ENCODE measurements around the gene AGFG1. TPM values are rescaled to one million over a fixed set of nuclear protein-coding genes. Genes with fewer than 3 reads are reported as not detected.

The AGFG1 gene
- total RNA-seq, 1 experiment from 2014 or later: 81.3 TPM

DNA sequence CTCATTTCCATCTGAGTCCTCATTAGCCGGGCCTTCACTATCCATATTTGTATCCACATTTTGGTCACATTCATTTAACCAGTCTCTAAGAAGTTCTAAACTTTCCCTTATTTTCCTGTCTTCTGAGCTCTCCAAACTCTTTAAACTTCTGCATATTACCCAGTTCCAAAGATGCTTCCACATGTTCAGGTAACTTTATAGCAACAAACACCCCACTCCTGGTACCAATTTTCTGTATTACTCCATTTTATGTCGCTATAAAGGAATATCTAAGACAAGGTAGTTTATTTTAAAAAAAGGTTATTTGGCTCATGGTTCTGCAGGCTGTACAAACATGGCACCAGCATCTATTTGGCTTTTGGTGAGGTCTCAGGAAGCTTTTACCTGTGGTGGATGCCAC is 38.8 kb upstream of the AGFG1 start (continued):
- TF ChIP-seq ZNF263 (CRISPR knock-in tag; IDR thresholded peaks at IDR 0.05; ENCODE audit: low read depth) (no peak), KAT7 (CRISPR knock-in tag; IDR thresholded peaks at IDR 0.05; ENCODE audit: borderline replicate concordance) (no peak), FOXJ3 (CRISPR knock-in tag; IDR thresholded peaks at IDR 0.05; ENCODE audit: borderline replicate concordance) (no peak), ZBTB43 (CRISPR knock-in tag; IDR thresholded peaks at IDR 0.05) (no peak), NR2C2 (CRISPR knock-in tag; IDR thresholded peaks at IDR 0.05) (no peak)

DNA sequence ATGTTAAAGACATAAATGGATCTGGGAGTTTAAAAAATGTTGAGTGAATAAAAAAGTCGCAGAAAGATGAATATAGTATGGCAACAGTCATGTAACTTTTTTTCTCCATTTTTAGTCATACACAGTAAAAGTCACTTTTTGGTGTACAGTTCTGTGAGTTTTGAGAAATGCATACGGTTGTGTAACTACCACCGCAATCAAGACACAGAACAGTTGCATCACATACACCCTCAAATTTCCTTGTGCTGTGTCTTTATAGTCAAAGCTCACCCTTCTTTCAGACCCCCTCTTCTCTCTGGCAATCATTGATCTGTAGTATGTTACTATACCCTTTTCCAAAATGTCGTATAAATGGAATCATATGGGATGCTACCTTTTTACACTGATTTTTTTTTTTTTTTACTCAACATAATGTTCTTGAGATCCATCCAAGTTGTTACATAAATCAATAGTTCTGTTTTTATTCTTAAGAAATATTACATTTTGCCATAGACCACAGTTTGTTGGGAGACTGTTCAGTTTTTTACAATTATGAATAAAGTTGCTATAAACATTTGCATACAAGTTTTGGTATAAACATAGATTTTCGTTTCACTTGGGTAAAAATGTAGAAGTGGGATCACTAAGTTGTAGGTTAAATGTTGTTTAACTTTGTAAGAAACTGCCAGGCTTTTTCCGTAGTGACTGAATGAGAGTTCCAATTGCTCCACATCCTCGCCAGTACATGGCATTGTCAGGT is 35.4 kb upstream of the AGFG1 start:
- Mint-ChIP-seq H3K36me3 (peaks cover 26% of the 10 kb centered on the region), H3K27ac (no peak overlapping the region), H3K27me3 (ENCODE audit: low read depth) (no peaks in the 10 kb centered on the region), H3K4me1 (no peaks in the 10 kb centered on the region), H3K9me3 (peaks cover 27% of the 10 kb centered on the region), H3K4me3 (no peak overlapping the region)
- no peak for TF ChIP-seq ZNF423 (CRISPR knock-in tag; IDR thresholded peaks at IDR 0.05)
- TF ChIP-seq, protein P1, sequence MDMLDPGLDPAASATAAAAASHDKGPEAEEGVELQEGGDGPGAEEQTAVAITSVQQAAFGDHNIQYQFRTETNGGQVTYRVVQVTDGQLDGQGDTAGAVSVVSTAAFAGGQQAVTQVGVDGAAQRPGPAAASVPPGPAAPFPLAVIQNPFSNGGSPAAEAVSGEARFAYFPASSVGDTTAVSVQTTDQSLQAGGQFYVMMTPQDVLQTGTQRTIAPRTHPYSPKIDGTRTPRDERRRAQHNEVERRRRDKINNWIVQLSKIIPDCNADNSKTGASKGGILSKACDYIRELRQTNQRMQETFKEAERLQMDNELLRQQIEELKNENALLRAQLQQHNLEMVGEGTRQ (CRISPR knock-in tag; IDR thresholded peaks at IDR 0.05): no peak
- no peak for TF ChIP-seq TP53 (CRISPR knock-in tag; IDR thresholded peaks at IDR 0.05)
- TF ChIP-seq OVOL2 (CRISPR knock-in tag; IDR thresholded peaks at IDR 0.05; ENCODE audit: borderline replicate concordance): no peak
- TF ChIP-seq, protein P2, sequence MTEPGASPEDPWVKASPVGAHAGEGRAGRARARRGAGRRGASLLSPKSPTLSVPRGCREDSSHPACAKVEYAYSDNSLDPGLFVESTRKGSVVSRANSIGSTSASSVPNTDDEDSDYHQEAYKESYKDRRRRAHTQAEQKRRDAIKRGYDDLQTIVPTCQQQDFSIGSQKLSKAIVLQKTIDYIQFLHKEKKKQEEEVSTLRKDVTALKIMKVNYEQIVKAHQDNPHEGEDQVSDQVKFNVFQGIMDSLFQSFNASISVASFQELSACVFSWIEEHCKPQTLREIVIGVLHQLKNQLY (CRISPR knock-in tag; IDR thresholded peaks at IDR 0.05): no peak
- no peak for TF ChIP-seq GRHL2 (CRISPR knock-in tag; IDR thresholded peaks at IDR 0.05; ENCODE audit: insufficient replicate concordance, severe bottlenecking)
- no peak for TF ChIP-seq EMX1 (CRISPR knock-in tag; IDR thresholded peaks at IDR 0.05)
- TF ChIP-seq, protein P3, sequence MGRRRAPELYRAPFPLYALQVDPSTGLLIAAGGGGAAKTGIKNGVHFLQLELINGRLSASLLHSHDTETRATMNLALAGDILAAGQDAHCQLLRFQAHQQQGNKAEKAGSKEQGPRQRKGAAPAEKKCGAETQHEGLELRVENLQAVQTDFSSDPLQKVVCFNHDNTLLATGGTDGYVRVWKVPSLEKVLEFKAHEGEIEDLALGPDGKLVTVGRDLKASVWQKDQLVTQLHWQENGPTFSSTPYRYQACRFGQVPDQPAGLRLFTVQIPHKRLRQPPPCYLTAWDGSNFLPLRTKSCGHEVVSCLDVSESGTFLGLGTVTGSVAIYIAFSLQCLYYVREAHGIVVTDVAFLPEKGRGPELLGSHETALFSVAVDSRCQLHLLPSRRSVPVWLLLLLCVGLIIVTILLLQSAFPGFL (CRISPR knock-in tag; IDR thresholded peaks at IDR 0.05; ENCODE audit: borderline replicate concordance): no peak
- TF ChIP-seq ERG (CRISPR knock-in tag; IDR thresholded peaks at IDR 0.05): no peak
- no peak for TF ChIP-seq MAX (CRISPR knock-in tag; IDR thresholded peaks at IDR 0.05)
- TF ChIP-seq, protein P4, sequence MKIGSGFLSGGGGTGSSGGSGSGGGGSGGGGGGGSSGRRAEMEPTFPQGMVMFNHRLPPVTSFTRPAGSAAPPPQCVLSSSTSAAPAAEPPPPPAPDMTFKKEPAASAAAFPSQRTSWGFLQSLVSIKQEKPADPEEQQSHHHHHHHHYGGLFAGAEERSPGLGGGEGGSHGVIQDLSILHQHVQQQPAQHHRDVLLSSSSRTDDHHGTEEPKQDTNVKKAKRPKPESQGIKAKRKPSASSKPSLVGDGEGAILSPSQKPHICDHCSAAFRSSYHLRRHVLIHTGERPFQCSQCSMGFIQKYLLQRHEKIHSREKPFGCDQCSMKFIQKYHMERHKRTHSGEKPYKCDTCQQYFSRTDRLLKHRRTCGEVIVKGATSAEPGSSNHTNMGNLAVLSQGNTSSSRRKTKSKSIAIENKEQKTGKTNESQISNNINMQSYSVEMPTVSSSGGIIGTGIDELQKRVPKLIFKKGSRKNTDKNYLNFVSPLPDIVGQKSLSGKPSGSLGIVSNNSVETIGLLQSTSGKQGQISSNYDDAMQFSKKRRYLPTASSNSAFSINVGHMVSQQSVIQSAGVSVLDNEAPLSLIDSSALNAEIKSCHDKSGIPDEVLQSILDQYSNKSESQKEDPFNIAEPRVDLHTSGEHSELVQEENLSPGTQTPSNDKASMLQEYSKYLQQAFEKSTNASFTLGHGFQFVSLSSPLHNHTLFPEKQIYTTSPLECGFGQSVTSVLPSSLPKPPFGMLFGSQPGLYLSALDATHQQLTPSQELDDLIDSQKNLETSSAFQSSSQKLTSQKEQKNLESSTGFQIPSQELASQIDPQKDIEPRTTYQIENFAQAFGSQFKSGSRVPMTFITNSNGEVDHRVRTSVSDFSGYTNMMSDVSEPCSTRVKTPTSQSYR (CRISPR knock-in tag; IDR thresholded peaks at IDR 0.05): no peak
- no peak for TF ChIP-seq TEAD1 (CRISPR knock-in tag; IDR thresholded peaks at IDR 0.05)
- DNase-seq (ENCODE audit: low spot score): no peak
- ATAC-seq: no peak
- CTCF ChIA-PET: no interaction called here
- POLR2A ChIA-PET: no interaction called here
